EH (cell line): ENCODE data around the gene RAMP3.
"Not testable (repeated sequence)": the region's sequence is repeated elsewhere in the genome, so short reads cannot be mapped to it uniquely, and the experiment has no call there.

Experiments used
- DNase-seq: peaks from one replicate; pipeline ENCODE4 v3.0.0-alpha.2; 2015; ENCODE audit warnings: low read depth

RAMP3 gene

GRCh38 chr7:45132708-45133320, 24.8 kb upstream of the RAMP3 start:
- DNase-seq, result peak; percentile 23

- no peak for DNase-seq
These were observed 24.2 kb upstream of the RAMP3 start for GRCh38 chr7:45133352-45133751.

DNA sequence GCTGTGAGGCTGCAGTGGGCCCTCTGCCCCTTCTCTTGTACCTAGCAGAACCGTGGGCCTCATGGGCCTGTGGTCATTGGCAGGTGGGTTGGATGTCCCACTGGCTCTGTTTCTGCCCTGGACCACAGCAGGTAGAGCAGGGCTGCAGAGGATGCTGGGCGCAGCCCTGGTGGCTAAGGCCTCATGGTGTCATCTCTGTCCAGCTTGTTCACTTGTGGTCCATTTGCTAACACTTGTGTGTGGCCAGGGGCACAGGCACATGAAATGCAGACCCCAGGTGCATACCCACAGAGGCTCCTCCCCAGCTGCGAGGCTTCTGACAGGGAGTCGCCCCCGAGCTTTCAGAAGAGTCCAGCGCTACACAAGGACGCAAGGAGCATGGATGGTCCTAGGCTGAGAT, 23.7 kb upstream of the RAMP3 start:
- no peak for DNase-seq

DNA sequence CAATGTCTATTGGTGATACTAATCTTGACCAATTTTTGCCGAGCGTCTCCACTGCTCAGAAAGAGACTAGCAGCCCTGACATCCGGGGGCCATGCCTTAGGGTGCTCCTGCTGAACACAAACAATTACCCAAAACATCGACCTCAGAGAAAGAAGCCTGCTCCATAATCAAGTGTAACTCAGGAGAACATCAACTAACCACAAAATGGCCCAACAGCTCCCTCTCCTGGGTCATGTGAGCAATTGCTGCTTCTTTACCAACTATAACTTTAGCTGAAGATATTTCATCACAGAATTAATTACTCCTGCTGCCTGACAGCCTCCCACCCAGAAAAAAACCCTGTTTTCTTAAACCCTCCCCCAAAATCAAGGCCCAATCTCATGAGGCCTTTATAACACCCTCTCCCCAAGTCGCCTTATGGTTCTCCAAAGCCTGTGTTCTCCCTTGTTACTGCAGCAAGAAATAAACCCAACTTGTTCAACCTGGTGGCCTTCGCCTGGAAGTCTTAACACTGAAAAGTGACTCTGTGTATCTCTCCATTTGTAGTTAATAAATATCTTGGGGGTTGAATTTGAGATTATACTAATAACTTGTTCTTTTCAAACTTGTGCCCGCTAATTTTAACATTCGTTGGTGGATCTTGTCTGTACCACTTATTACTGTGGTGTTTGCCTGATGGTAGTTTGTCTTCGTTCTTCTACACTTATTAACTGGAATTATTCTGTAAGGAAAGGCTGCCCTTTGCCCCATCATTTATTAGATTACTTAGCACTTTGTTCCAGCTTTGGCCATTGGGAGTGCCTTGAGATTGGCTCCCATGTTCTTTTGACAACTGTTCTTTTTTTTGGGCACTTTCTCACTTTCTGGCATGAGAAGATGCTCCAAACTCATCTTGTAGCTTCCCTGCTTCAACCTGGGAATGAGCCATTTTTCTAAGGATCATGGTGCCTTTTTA, 21.2 kb upstream of the RAMP3 start:
- peak; percentile 78 for DNase-seq

DNA sequence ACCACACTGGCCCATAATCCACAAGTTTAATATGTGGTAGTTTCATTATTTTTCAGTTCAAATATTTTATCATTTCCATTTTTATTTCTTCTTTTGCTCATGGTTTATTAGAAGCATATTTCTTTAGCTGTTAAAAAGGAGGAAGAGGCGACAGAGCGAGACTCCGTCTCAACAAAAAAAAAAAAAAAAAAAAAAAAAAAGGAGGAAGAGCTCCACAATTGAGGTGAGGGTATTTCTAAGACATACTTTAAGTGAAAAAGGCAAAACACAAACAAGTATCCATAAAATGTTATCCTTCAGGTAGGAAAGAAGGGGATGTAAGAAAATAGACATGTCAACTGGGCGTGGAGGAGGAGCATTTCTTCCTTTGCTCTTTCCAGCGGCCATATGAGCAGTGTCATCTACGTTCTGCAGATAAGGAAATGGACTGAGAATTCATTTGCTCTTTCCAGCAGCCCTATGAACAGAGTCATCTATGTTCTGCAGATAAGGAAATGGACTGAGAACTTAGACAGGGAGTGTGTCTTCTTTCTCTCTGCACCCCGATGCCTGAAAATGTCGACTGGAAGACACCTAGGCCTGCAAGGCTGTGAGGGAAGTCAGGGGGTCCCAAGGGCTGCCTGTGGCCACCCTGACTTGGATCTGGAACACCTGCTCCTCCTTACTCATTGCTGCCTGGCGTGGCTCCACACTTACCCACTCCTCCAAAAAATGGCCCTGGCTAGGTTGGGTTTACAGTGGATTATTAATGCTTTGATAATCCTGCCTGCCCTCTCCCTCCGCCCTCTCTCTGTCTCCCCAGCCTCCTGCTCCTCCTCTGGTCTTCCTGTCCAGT, 18.9 kb upstream of the RAMP3 start:
- no peak for DNase-seq

DNA sequence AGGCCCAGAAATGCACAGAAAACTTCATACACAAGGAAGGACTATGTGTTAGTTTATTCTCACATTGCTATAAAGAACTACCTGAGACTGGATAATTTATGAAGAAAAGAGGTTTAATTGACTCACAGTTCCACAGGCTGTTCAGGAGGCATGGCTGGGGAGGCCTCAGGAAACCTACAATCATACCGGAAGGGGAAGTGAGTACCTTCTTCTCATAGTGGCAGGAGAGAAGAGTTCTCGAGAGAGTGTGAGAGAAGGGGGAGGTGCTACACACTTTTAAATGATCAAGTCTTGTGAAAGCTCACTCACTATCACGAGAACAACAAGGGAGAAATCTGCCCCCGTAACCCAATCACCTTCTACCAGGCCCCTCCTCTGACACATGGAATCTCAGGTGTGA, 16.8 kb upstream of the RAMP3 start:
- DNase-seq, result no peak

DNA sequence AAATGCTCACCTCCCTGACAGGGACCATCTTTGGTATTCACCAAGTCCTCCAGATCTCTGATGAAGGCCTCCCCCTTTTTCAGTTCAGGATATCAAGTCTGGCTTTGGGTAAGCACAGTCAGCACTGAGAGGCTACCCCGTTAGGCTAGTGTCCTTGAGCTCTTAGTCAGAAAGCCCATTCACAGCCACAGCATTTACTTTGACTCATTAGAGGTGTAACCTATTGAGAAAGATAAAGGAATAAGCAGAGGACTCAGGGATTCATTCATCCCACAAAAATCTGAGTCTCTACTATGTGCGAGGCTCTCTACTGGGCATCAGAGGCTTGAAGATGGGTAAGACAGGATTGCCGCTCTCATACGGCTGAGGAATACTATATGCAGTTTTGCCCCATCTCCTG, 14.0 kb upstream of the RAMP3 start:
- DNase-seq, result peak; percentile 23

DNA sequence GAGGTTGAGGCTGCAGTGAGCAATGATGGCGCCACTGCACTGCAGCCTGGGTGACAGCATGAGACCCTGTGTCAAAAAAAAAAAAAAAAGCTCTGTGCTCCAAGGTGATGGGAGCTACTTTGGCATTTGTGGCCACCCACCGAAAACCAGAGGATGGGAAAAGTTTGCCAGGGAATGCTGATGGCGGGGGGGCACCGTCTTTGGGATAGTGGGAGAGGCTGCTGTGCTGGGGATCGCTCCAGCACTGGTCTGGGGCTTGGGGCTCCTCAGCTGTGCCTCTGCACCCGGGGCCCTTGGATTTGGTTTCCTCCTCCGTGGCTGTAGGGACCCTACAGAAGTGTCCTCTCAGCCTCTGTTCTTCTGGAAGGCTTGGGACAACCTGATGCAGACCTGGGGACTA, 11.7 kb upstream of the RAMP3 start:
- no peak for DNase-seq

DNA sequence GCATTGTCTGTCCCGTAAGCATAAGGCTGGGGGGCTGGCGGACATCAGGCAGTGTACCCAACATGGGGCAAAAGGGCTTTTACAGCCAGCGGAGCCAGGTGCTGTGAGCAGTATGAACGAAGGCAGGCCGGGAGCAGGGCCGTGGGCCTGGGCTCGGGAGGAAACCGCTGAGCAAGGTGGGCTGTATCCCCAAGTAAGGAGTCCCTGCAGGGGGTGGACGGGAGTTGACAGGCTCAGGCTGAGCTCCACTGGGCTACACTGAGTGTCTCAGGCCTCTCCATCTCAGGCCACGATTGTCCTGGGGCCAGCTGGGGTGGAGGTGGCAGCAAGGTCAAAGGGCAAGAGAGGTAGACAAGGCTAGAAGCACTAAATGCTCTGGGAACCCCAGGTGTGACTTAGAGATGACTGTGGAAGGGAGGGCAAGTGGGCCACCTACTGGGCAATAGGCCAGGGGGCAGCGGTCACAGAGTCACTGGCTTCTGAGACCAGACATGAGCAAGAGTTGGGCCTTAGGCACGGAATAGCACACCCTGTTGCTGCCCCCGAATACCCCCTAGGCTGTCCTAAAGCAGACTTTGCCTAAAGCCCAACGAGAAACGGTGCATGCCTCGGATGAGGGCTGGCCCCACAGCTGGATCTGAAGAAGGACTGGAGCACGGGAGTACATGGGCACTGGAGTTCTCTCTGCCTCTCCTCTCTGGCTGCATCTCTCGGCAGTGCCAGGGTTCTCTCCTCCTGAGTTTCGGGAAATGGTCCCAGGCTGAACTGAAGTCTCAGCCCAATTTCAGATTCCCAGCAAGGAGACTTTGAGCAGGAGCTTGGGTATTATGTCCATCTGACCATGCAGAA, 10.8 kb upstream of the RAMP3 start:
- no peak for DNase-seq

DNA sequence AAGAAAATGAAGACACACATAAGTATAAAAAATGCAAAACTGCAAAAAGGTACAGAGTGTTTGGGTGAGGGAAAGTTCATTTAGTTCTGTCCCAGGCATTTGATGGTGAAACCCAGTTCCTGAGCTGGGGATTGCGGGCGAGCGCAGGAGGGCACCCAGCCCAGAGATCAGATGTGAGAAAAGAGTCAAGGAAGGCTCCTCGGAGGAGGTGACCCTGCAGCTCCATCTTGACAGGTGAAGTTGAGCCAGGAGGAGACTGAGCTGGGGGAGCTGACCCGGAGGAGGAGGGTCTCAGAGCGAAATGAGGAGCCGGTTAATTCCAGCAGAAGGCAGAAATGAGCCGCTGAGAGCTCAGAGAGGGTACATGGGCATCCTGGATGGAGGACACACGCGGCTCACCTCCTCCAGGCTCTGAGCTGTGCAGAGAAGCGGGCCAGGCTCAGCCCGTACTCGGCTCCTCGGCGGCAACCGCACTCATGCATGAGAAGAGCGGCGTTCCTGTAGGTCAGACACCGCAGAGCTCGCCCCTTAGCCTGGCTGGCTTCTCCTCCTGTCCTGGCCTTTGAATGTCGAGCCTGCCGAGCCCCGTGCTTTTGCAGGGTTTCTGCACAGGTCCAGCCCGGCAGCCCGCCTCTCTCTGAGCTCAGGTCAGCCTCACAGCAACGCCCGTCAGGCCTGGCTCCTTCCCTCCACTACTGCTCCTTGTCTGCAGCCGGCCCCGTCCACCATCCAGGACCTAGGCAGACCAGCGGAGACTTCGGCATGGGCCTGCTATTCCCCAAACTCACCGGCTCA, 9.5 kb upstream of the RAMP3 start:
- peak; percentile 19 for DNase-seq

GRCh38 chr7:45148653-45148973, 9.0 kb upstream of the RAMP3 start:
- DNase-seq, result no peak

GRCh38 chr7:45149606-45150005, 8.0 kb upstream of the RAMP3 start:
- no peak for DNase-seq

- DNase-seq, result no peak
These were observed 7.4 kb upstream of the RAMP3 start for GRCh38 chr7:45150199-45150598.

- no peak for DNase-seq
These were observed 6.4 kb upstream of the RAMP3 start for GRCh38 chr7:45151131-45151684.

DNA sequence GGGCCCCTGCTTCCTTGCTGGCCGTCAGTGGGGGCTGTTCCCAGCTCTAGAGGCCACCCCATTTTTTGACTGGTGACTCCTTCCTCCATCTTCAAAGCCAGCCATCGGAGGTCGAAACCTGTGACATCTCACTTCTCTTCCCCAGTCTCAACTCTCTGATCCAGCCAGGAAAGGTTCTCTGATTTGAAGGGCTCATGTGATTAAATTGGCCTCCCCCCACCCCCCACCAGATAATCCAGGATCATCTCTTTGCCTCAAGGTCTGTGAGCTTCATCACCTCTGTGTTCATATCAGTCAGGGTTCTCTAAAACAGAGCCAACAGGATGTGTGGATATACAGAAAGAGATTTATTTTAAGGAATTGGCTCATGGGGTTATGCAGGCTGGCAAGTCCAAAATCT, 5.6 kb upstream of the RAMP3 start:
- no peak for DNase-seq

DNA sequence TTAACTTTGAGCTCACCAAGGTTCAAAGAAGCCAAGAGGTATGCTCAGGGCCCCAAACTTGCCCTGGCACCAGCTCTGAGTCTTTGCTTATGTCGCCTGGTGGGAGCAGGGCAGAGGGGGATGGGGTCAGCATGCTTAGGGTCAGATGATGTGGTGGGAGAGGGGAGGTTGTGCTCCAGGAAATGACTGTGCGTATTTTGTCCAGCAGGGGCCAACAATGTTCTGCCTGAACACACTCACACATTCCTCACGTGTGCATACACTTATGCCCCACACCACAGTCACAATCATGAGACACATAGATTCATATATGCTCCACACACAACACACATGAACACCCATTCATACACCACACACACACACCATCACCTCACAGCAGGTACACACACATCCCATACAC, 4.4 kb upstream of the RAMP3 start:
- DNase-seq, result no peak

GRCh38 chr7:45153861-45154260, 3.7 kb upstream of the RAMP3 start:
- not testable (repeated sequence) for DNase-seq

DNA sequence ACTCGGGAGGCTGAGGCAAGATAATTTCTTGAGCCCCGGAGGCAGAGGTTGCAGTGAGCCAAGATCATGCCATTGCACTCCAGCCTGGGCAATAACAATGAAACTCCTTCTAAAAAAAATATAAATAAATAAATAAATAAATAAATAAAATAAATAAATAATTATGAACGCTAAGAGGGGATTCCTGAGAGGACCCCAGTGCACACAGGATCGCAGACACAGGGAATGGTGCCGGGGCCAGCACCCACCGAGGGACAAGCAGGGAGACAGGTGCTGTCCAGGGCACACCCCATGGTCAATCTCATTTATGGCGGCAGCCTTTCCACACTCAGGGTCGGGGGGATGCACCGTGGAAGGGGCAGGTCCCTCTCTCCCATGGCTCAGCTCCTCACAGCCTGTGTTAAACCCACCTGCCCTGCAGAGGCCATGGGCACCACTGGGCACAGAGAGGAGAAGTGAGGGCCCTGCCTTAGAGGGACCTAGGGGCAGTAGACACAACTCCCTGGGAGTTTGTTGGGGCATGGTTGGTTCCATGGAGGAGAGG, 2.2 kb upstream of the RAMP3 start:
- DNase-seq, result no peak

- DNase-seq, result no peak
These were observed 1.6 kb upstream of the RAMP3 start for GRCh38 chr7:45155941-45156340.

DNA sequence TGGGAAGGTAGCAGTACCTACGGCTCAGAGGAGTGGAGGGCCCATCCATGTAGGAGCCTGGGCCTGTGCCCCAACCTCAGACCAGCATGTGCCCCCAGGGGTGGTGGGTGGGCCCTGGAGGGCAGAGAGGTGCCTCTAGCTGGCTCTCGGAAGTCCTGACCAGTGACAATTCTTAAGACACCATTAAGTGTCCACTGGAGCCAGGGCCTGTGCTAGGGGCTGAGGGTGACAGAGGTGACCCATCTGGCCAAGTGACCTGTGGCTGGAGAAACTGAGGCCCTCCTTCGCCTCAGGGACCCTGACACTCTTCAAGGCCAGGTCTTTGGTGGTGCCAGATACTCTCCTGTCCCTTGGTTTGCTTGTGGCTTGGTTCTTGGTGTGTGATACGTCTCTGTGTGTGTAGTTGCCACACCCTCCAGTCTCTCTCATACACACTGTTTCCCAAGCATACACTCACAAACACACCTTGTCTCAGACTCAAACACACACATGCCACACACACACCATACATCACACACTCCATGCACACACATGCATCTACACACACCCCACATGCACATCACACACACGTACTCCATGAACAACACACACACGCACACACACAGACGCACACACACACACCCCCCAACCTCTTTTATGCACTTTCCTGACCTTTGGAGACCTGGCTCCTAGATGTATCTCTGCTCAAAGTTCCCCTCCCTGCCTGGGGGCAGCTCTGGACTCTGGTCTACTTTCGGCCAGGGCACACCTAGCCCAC, 897 bp upstream of the RAMP3 start:
- no peak for DNase-seq
